ENCODE results near the gene LGI2. TPM values are rescaled to one million over a fixed set of nuclear protein-coding genes. Genes with fewer than 3 reads are reported as not detected.

LGI2 gene
- total and polyA plus RNA-seq, 4 donors: 0.05 to 0.19 (median 0.08) TPM; not detected in 1

DNA sequence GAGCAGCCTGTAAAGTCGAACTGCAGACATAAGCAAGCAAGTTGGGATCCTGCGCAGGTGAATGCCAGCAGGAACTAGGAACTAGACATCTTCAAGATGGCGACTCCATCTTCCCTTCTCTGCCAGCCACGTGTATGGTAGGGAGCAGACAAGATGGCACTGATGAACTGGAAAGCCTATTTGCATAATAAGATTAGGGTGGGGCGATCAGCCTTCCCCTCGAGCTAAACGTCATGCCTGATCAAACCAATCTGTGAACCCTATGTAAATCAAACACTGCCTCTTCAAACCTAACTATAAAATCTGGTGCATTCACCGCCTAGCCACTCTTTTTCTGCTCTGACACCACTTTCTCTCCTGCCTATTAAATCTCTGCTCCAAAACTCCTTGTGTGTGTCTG is 28.1 kb upstream of the LGI2 start:
- H3K4me1 ChIP-seq (ENCODE audit: control insufficient read depth in 4 of 4, insufficient read depth in 4 of 4, low read length in 3 of 4): no peaks in the 10 kb centered on the region
- DNase-seq (ENCODE audit: low spot score): no peak
- no peaks in the 10 kb centered on the region for H3K36me3 ChIP-seq (ENCODE audit: control insufficient read depth in 4 of 4, insufficient read depth in 3 of 4, low read depth in 1 of 4, low read length in 3 of 4)
- TF ChIP-seq HNF4A (conservative IDR thresholded peaks at IDR 0.05) (no peak), JUND (IDR thresholded peaks at IDR 0.05) (no peak), RAD21 (IDR thresholded peaks at IDR 0.05) (no peak), GABPA (IDR thresholded peaks at IDR 0.05 in 1 of 2, conservative IDR thresholded peaks at IDR 0.05 in 1 of 2) (no peak), FOXA2 (IDR thresholded peaks at IDR 0.05) (no peak), NR2F2 (IDR thresholded peaks at IDR 0.05) (no peak), FOXA1 (IDR thresholded peaks at IDR 0.05) (no peak), TAF1 (conservative IDR thresholded peaks at IDR 0.05) (no peak), HNF4G (IDR thresholded peaks at IDR 0.05) (no peak), YY1 (IDR thresholded peaks at IDR 0.05) (no peak), EGR1 (IDR thresholded peaks at IDR 0.05; ENCODE audit: low read depth in 2 of 2) (no peak), RXRA (IDR thresholded peaks at IDR 0.05) (no peak), SP1 (IDR thresholded peaks at IDR 0.05) (no peak)
- TF ChIP-seq, protein P1, sequence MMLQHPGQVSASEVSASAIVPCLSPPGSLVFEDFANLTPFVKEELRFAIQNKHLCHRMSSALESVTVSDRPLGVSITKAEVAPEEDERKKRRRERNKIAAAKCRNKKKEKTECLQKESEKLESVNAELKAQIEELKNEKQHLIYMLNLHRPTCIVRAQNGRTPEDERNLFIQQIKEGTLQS (IDR thresholded peaks at IDR 0.05): no peak
- TF ChIP-seq, protein P2, sequence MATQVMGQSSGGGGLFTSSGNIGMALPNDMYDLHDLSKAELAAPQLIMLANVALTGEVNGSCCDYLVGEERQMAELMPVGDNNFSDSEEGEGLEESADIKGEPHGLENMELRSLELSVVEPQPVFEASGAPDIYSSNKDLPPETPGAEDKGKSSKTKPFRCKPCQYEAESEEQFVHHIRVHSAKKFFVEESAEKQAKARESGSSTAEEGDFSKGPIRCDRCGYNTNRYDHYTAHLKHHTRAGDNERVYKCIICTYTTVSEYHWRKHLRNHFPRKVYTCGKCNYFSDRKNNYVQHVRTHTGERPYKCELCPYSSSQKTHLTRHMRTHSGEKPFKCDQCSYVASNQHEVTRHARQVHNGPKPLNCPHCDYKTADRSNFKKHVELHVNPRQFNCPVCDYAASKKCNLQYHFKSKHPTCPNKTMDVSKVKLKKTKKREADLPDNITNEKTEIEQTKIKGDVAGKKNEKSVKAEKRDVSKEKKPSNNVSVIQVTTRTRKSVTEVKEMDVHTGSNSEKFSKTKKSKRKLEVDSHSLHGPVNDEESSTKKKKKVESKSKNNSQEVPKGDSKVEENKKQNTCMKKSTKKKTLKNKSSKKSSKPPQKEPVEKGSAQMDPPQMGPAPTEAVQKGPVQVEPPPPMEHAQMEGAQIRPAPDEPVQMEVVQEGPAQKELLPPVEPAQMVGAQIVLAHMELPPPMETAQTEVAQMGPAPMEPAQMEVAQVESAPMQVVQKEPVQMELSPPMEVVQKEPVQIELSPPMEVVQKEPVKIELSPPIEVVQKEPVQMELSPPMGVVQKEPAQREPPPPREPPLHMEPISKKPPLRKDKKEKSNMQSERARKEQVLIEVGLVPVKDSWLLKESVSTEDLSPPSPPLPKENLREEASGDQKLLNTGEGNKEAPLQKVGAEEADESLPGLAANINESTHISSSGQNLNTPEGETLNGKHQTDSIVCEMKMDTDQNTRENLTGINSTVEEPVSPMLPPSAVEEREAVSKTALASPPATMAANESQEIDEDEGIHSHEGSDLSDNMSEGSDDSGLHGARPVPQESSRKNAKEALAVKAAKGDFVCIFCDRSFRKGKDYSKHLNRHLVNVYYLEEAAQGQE (IDR thresholded peaks at IDR 0.05): no peak
- TF ChIP-seq, protein P3, sequence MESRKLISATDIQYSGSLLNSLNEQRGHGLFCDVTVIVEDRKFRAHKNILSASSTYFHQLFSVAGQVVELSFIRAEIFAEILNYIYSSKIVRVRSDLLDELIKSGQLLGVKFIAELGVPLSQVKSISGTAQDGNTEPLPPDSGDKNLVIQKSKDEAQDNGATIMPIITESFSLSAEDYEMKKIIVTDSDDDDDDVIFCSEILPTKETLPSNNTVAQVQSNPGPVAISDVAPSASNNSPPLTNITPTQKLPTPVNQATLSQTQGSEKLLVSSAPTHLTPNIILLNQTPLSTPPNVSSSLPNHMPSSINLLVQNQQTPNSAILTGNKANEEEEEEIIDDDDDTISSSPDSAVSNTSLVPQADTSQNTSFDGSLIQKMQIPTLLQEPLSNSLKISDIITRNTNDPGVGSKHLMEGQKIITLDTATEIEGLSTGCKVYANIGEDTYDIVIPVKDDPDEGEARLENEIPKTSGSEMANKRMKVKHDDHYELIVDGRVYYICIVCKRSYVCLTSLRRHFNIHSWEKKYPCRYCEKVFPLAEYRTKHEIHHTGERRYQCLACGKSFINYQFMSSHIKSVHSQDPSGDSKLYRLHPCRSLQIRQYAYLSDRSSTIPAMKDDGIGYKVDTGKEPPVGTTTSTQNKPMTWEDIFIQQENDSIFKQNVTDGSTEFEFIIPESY (IDR thresholded peaks at IDR 0.05): no peak
- TF ChIP-seq, protein P4, sequence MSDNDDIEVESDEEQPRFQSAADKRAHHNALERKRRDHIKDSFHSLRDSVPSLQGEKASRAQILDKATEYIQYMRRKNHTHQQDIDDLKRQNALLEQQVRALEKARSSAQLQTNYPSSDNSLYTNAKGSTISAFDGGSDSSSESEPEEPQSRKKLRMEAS (IDR thresholded peaks at IDR 0.05): no peak
- TF ChIP-seq, protein P5, sequence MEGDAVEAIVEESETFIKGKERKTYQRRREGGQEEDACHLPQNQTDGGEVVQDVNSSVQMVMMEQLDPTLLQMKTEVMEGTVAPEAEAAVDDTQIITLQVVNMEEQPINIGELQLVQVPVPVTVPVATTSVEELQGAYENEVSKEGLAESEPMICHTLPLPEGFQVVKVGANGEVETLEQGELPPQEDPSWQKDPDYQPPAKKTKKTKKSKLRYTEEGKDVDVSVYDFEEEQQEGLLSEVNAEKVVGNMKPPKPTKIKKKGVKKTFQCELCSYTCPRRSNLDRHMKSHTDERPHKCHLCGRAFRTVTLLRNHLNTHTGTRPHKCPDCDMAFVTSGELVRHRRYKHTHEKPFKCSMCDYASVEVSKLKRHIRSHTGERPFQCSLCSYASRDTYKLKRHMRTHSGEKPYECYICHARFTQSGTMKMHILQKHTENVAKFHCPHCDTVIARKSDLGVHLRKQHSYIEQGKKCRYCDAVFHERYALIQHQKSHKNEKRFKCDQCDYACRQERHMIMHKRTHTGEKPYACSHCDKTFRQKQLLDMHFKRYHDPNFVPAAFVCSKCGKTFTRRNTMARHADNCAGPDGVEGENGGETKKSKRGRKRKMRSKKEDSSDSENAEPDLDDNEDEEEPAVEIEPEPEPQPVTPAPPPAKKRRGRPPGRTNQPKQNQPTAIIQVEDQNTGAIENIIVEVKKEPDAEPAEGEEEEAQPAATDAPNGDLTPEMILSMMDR (IDR thresholded peaks at IDR 0.05; ENCODE audit: low read depth, low read length, missing input control): no peak
- no peaks in the 10 kb centered on the region for H3K9me3 ChIP-seq (ENCODE audit: control insufficient read depth in 4 of 4, low read length in 3 of 4)
- H3K4me3 ChIP-seq (ENCODE audit: low read depth in 1 of 3, low read length in 3 of 3): no peak overlapping the region
- no peak overlapping the region for H3K27ac ChIP-seq (ENCODE audit: low read depth in 1 of 2, low read length in 2 of 2)
- H3K9ac ChIP-seq (ENCODE audit: low read depth in 1 of 2, low read length in 2 of 2): no peak overlapping the region
- no peaks in the 10 kb centered on the region for H3K27me3 ChIP-seq (ENCODE audit: control insufficient read depth in 4 of 4, insufficient read depth in 4 of 4, low read length in 3 of 4)
- 84% methylated on average over 8 of the region's 8 CpGs for WGBS
